GM18873 (cell line): ENCODE data around the gene RNF222.
"Not testable (repeated sequence)": the region's sequence is repeated elsewhere in the genome, so short reads cannot be mapped to it uniquely, and the experiment has no call there.

Source experiments
- ATAC-seq: cut with Tn5 transposase; IDR thresholded peaks from one replicate; pipeline ENCODE4 v1.9.1; 2021; ENCODE audit warnings: mild to moderate bottlenecking, moderate library complexity, moderate number of reproducible peaks; ENCODE audit not compliant: unreplicated experiment, low FRiP score

The RNF222 gene

DNA sequence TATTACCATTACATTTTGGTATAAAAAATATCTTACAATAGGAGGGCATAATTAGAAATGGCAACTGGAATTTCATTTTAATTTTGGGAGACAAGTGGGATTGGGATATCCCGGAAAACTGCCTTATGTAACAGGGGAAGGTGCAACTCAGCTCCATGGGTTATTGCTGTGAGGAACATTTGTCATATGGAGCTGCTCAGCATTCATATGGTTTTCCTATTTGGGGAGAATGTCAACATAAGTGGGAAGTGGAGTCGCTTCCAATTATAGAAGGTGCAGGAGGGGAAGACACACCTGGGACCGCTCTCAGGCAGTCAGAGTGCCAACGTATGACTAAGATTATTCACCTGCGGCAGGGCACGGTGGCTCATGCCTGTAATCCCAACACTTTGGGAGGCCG, 47.3 kb downstream of the RNF222 start:
- ATAC-seq = no peak

DNA sequence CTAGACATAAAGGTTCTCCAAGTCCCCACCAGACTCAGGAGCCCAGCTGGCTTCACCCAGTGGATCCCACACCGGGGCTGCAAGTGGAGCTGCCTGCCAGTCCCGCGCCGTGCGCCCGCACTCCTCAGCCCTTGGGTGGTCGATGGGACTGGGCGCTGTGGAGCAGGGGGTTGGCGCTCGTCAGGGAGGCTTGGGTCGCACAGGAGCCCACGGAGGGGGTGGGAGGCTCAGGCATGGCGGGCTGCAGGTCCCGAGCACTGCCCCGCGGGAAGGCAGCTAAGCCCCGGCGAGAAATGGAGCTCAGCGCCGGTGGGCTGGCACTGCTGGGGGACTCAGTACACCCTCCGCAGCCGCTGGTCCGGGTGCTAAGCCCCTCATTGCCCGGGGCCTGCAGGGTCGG, 50.6 kb downstream of the RNF222 start:
- not testable (repeated sequence) for ATAC-seq

- no peak for ATAC-seq
Measured at GRCh38 chr17:8345951-8346665, 51.5 kb downstream of the RNF222 start.

DNA sequence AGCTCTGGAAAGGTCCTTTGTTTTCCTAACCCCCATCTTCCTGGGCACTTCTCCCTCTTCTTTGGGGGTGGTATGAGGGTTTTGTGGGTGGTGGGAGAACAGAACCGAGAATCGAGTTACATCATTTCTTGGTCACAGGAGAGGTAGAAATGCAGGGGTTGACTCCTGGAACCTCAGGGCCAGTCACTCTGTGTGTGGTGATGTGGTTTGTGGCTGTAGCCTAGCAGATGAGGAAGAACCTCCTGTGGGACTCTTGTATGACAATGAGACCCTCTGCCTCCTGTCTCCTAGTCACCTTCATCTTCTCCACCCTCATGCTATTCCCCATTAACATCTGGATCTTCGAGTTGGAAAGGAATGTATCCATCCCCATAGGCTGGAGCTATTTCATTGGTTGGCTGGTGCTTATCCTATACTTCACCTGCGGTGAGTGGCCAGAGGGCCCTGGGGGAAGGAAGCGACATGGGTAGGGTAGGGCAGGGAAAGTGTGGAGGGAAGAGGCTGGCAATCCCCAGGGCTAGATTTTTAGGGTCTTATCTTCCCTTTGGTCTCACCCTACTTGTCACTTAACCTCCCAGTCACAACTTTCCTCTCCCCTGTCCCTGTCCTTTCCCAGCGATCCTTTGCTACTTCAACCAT, 52.5 kb downstream of the RNF222 start:
- ATAC-seq = no peak

- no peak for ATAC-seq
Measured at GRCh38 chr17:8341456-8341855, 56.2 kb downstream of the RNF222 start.
